Ureter (tissue), 1 donor: Measurements from ENCODE around the gene PPP2R1B. TPM values are rescaled to one million over a fixed set of nuclear protein-coding genes. Genes with fewer than 3 reads are reported as not detected.
"Not testable (repeated sequence)": the region's sequence is repeated elsewhere in the genome, so short reads cannot be mapped to it uniquely, and the experiment has no call there.

Experiments
- DNase-seq: peaks from one replicate; pipeline ENCODE4 v3.0.0-alpha.2; 2020; ENCODE audit warnings: low spot score
- total RNA-seq: library from RNA; stranded (reverse); gene quantifications from one replicate; pipeline ENCODE4 v1.2.4, GENCODE V29; 2023
- donor health status: DM: yes; HTN: yes; CAD: no.

PPP2R1B gene
- total RNA-seq, 1 donor from 2014 or later = 27.5 TPM

GRCh38 chr11:111726301-111726713, 39.9 kb downstream of the PPP2R1B start:
- no peak for DNase-seq

GRCh38 chr11:111725621-111726020, 40.6 kb downstream of the PPP2R1B start:
- DNase-seq = no peak

DNA sequence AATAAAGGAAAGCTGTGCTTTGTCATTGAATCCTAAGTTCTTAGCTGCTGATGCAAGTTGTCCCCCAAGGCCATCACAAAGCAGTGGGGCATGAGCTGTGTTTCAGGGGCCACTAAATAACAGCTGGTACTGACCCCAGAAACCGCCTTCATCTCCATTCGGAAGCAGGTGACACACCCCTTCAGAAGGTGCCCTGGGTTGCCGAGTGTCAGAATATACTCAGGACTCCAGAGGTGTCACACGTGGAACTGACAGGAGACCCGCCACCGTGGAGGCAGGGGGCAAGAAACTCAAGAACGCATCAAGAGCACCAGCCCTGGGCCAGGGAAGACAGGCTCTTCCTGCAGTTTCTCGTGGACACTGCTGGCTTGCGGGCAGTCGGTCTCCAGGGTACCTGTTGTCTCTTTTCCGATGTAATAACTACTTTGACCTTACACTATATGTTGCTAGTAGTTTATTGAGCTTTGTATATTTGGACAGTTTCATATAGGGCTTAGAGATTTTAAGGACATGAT, 41.5 kb downstream of the PPP2R1B start:
- no peak for DNase-seq

GRCh38 chr11:111723595-111723994, 42.6 kb downstream of the PPP2R1B start:
- no peak for DNase-seq

- no peak for DNase-seq
Observed at GRCh38 chr11:111722501-111722900, 43.7 kb downstream of the PPP2R1B start.

GRCh38 chr11:111720801-111721494, 45.2 kb downstream of the PPP2R1B start:
- DNase-seq = no peak

- no peak for DNase-seq
Observed at GRCh38 chr11:111719379-111719778, 46.8 kb downstream of the PPP2R1B start.

GRCh38 chr11:111718859-111719258, 47.3 kb downstream of the PPP2R1B start:
- DNase-seq = no peak

DNA sequence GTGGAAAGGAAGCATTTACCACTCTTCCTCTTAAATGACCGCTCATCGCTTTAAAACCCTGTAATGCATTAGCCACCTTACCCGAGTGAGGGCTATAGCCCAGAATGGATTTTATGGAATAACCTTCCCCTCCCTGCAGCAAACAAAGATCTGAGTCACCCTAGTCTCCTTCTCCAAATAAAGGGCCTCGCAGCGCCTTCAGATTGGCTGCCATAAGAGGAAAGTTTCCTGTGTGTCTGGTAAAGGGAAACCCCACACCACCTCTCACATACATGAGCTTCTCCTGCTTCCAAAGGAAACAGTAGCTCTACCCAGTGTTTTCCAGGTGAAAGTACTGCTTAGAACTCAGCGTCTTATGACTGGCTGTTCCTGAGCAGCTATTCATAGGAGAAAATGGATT, 47.8 kb downstream of the PPP2R1B start:
- no peak for DNase-seq

GRCh38 chr11:111717660-111718059, 48.5 kb downstream of the PPP2R1B start:
- DNase-seq = not testable (repeated sequence)

DNA sequence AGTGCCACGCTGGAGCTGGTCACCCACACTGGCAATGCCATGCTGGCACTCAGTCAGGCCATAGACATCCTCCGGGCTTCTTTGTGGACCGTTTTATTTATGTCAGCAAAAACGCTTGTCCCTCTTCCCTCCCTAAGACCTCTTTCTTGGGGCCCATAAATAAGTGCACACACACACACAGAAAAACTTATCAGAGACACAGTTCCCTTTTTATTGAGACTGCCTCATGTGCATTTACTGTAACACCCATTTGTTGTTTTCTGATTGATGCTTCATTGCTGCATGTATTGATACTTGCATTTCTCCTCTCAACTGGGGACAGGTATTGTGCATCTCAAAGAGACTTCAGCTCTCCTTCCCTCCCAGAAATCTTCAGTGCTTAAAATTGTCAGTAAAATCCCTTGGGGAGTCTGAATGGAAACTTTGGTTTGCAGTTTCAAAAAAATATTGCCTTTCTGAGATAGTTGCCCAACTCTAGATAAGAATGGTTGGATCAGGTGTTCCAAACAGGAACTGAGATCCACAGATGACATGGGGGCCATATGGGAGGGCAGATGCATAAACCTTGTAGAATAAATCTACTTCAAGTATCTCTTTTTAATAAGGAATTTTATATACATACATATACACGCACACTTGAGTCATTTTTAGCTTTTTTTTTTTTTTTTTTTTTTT, 50.9 kb downstream of the PPP2R1B start:
- DNase-seq = no peak

- DNase-seq = no peak
Observed at GRCh38 chr11:111714522-111714921, 51.7 kb downstream of the PPP2R1B start.

DNA sequence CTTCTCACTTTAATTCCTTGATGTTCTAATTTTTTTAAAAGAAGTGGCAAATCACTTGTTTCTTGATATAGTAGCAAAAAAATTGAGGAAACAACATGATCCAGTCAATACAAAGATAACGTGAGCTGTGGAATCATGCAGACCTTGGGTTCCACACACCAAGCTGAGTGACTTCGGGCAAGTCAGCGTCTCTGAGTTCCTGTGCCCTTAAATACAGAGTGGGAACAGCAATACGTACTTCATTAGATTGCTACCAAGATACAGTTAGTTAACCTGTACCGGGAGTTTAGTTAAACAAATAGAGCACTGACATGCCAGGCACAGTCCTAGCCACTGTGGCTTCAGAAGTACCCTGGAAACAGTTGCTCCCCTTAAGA, 58.5 kb downstream of the PPP2R1B start:
- DNase-seq = no peak

GRCh38 chr11:111707039-111707690, 59.0 kb downstream of the PPP2R1B start:
- DNase-seq = no peak

- DNase-seq = no peak
Observed at GRCh38 chr11:111703576-111703975, 62.6 kb downstream of the PPP2R1B start.

DNA sequence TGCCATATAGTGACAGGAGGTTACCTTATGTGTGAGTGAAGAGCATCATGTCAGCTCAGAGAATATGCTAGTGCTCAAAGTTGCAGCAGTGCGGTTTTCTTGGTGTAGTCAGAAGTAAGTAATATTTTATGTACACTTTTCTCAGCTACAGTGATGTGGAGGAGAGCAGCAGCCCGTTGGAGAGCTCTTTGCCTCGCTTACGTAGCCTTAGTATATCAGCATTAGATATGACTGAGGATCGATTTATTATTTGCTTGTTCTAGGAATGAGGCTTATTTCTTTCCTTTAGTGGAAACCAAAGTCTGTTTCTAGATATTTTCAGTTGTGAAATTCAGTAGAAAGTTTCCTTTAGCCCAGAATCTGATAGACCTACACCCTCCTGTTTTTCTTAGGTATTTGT, 63.6 kb downstream of the PPP2R1B start:
- DNase-seq = no peak

GRCh38 chr11:111700162-111700561, 66.0 kb downstream of the PPP2R1B start:
- DNase-seq = no peak

GRCh38 chr11:111699579-111700156, 66.5 kb downstream of the PPP2R1B start:
- DNase-seq = no peak

GRCh38 chr11:111698852-111699559, 67.2 kb downstream of the PPP2R1B start:
- no peak for DNase-seq

GRCh38 chr11:111697933-111698371, 68.2 kb downstream of the PPP2R1B start:
- no peak for DNase-seq

GRCh38 chr11:111696556-111696955, 69.6 kb downstream of the PPP2R1B start:
- DNase-seq = no peak

DNA sequence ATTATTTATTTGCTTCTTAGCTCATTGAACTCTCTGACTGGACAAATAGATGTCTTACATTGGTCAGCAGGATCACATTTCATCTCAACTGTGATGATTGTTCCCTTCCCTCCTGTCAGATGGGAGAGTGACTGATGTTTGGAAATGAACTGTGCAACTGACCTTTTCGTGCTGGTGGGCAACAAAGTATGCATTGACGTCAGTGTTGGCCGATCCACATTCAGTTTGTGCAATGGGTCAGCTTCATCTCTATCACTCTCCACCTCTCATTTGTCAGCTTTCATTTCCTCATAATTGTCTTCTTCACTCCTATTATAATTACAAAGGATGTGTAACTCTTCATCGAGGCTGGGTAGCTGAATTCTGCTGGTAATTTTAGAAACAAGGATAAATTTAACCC, 71.3 kb downstream of the PPP2R1B start:
- no peak for DNase-seq
